Measurements from ENCODE around the gene GIT2. TPM values are rescaled to one million over a fixed set of nuclear protein-coding genes. Genes with fewer than 3 reads are reported as not detected.

The GIT2 gene
- total and polyA plus RNA-seq, 2 of the 13 experiments (the other 11 are each of a cell fraction or from before 2014, with no cell fraction given): 18.4 to 19.8 TPM

DNA sequence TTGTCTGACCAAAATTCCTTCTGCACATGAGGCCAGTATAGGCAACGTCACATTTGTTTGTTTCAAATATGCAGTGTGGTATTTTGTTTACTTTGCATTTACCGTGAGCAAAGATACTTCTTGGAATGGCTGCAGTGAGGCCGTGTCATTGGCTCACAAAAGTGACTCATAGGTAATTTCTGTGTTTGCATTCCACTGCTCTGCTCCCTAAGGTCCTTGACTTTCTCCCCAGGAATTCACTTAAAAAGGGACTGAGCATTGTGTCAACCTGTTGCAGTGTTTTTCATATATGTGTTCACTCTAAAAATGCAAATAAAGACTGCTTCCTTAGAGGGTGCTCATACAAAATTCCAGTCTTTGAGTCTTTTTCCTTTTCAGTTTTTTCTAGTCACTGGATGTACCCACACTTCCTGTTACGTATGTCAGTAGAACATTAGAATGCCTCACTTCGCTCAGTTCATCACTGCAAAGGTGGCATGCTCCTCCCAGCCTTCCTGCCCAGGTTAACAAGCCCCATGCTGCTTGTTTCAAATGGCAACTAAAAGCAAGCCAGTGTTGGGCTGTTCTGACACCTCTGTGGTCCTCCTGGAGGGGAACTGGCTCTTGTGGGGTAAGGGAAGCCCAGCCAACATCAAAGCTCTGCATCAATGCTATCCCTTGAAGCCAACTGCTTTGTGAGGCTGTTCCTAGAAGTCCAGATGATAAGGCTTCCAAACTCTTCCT, 43.1 kb upstream of the GIT2 start (continued):
- TF ChIP-seq, protein P1, sequence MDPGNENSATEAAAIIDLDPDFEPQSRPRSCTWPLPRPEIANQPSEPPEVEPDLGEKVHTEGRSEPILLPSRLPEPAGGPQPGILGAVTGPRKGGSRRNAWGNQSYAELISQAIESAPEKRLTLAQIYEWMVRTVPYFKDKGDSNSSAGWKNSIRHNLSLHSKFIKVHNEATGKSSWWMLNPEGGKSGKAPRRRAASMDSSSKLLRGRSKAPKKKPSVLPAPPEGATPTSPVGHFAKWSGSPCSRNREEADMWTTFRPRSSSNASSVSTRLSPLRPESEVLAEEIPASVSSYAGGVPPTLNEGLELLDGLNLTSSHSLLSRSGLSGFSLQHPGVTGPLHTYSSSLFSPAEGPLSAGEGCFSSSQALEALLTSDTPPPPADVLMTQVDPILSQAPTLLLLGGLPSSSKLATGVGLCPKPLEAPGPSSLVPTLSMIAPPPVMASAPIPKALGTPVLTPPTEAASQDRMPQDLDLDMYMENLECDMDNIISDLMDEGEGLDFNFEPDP (CRISPR knock-in tag; conservative IDR thresholded peaks at IDR 0.05): no peak
- TF ChIP-seq, protein P2, sequence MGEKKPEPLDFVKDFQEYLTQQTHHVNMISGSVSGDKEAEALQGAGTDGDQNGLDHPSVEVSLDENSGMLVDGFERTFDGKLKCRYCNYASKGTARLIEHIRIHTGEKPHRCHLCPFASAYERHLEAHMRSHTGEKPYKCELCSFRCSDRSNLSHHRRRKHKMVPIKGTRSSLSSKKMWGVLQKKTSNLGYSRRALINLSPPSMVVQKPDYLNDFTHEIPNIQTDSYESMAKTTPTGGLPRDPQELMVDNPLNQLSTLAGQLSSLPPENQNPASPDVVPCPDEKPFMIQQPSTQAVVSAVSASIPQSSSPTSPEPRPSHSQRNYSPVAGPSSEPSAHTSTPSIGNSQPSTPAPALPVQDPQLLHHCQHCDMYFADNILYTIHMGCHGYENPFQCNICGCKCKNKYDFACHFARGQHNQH (CRISPR knock-in tag; IDR thresholded peaks at IDR 0.05): peak; percentile 68; the same call in 1 of the 2 replicates
- TF ChIP-seq MLLT10 (CRISPR knock-in tag; IDR thresholded peaks at IDR 0.05) (no peak), SOX5 (CRISPR knock-in tag; IDR thresholded peaks at IDR 0.05; ENCODE audit: borderline replicate concordance) (peak; percentile 98), ZNF83 (CRISPR knock-in tag; IDR thresholded peaks at IDR 0.05; ENCODE audit: borderline replicate concordance) (no peak), ZNF772 (CRISPR knock-in tag; IDR thresholded peaks at IDR 0.05) (0 out of 2 replicates have a peak, but pooled peaks have one; percentile 5), MAFF (IDR thresholded peaks at IDR 0.05; ENCODE audit: low read depth, low read length) (peak; percentile 91), HNF4G (IDR thresholded peaks at IDR 0.05; ENCODE audit: borderline replicate concordance, low read depth, low read length) (peak; percentile 32; the same call in 1 of the 2 replicates), HNF4G (CRISPR knock-in tag; IDR thresholded peaks at IDR 0.05; ENCODE audit: borderline replicate concordance, low read depth) (no peak), HDAC2 (CRISPR knock-in tag; IDR thresholded peaks at IDR 0.05) (peak; percentile 76), ZMAT3 (CRISPR knock-in tag; conservative IDR thresholded peaks at IDR 0.05) (peak; percentile 58; the same call in 1 of the 2 replicates), ZNF546 (CRISPR knock-in tag; conservative IDR thresholded peaks at IDR 0.05) (no peak), NONO (IDR thresholded peaks at IDR 0.05) (no peak), NONO (CRISPR knock-in tag; conservative IDR thresholded peaks at IDR 0.05) (no peak), PAX8 (CRISPR knock-in tag; IDR thresholded peaks at IDR 0.05; ENCODE audit: borderline replicate concordance) (no peak)
- TF ChIP-seq, protein P3, sequence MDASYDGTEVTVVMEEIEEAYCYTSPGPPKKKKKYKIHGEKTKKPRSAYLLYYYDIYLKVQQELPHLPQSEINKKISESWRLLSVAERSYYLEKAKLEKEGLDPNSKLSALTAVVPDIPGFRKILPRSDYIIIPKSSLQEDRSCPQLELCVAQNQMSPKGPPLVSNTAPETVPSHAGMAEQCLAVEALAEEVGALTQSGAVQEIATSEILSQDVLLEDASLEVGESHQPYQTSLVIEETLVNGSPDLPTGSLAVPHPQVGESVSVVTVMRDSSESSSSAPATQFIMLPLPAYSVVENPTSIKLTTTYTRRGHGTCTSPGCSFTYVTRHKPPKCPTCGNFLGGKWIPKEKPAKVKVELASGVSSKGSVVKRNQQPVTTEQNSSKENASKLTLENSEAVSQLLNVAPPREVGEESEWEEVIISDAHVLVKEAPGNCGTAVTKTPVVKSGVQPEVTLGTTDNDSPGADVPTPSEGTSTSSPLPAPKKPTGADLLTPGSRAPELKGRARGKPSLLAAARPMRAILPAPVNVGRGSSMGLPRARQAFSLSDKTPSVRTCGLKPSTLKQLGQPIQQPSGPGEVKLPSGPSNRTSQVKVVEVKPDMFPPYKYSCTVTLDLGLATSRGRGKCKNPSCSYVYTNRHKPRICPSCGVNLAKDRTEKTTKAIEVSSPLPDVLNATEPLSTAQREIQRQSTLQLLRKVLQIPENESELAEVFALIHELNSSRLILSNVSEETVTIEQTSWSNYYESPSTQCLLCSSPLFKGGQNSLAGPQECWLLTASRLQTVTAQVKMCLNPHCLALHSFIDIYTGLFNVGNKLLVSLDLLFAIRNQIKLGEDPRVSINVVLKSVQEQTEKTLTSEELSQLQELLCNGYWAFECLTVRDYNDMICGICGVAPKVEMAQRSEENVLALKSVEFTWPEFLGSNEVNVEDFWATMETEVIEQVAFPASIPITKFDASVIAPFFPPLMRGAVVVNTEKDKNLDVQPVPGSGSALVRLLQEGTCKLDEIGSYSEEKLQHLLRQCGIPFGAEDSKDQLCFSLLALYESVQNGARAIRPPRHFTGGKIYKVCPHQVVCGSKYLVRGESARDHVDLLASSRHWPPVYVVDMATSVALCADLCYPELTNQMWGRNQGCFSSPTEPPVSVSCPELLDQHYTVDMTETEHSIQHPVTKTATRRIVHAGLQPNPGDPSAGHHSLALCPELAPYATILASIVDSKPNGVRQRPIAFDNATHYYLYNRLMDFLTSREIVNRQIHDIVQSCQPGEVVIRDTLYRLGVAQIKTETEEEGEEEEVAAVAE (CRISPR knock-in tag; IDR thresholded peaks at IDR 0.05; ENCODE audit: borderline replicate concordance): 0 out of 2 replicates have a peak, but pooled peaks have one; percentile 61
- TF ChIP-seq, protein P4, sequence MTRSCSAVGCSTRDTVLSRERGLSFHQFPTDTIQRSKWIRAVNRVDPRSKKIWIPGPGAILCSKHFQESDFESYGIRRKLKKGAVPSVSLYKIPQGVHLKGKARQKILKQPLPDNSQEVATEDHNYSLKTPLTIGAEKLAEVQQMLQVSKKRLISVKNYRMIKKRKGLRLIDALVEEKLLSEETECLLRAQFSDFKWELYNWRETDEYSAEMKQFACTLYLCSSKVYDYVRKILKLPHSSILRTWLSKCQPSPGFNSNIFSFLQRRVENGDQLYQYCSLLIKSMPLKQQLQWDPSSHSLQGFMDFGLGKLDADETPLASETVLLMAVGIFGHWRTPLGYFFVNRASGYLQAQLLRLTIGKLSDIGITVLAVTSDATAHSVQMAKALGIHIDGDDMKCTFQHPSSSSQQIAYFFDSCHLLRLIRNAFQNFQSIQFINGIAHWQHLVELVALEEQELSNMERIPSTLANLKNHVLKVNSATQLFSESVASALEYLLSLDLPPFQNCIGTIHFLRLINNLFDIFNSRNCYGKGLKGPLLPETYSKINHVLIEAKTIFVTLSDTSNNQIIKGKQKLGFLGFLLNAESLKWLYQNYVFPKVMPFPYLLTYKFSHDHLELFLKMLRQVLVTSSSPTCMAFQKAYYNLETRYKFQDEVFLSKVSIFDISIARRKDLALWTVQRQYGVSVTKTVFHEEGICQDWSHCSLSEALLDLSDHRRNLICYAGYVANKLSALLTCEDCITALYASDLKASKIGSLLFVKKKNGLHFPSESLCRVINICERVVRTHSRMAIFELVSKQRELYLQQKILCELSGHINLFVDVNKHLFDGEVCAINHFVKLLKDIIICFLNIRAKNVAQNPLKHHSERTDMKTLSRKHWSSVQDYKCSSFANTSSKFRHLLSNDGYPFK (CRISPR knock-in tag; IDR thresholded peaks at IDR 0.05; ENCODE audit: borderline replicate concordance): peak; percentile 78
- TF ChIP-seq, protein P5, sequence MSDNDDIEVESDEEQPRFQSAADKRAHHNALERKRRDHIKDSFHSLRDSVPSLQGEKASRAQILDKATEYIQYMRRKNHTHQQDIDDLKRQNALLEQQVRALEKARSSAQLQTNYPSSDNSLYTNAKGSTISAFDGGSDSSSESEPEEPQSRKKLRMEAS (IDR thresholded peaks at IDR 0.05): peak; percentile 38; the same call in 1 of the 2 replicates

All from HepG2 (cell line).